ENCODE measurements around the gene CFAP74. TPM values are rescaled to one million over a fixed set of nuclear protein-coding genes. Genes with fewer than 3 reads are reported as not detected.

The CFAP74 gene
- total RNA-seq, 1 experiment from 2014 or later: not detected

- no TSS peak for BruUV-seq (replicated peaks)
- H3K27ac Mint-ChIP-seq (ENCODE audit: low read depth, unreplicated experiment): no peak overlapping the region
- no peak for TF ChIP-seq CTCF (IDR thresholded peaks at IDR 0.05; ENCODE audit: unreplicated experiment)
- intact Hi-C loops (cut with micrococcal nuclease): no loop called here
- ChIA-PET POLR2A (interaction anchor here (0.6 kb wide), 1 partner anchor 13 kb away, joined by 4 read pairs; no protein-coding TSS in a partner anchor), CTCF (interaction anchor here (0.9 to 1.3 kb wide), 4 partner anchors 8 to 128 kb away, joined by 3 to 7 read pairs (median 4); no protein-coding TSS in a partner anchor)
- no peak for DNase-seq (ENCODE audit: unreplicated experiment)
- no peaks in the 10 kb centered on the region for H3K9me3 Mint-ChIP-seq (ENCODE audit: unreplicated experiment)
- H3K36me3 Mint-ChIP-seq (ENCODE audit: insufficient read depth, unreplicated experiment): peaks cover 6% of the 10 kb centered on the region
- H3K4me3 Mint-ChIP-seq (ENCODE audit: unreplicated experiment): peak overlapping the region; percentile 21
- no peaks in the 10 kb centered on the region for H3K4me1 Mint-ChIP-seq (ENCODE audit: insufficient read depth, unreplicated experiment)
- no peaks in the 10 kb centered on the region for H3K27me3 Mint-ChIP-seq (ENCODE audit: insufficient read depth, unreplicated experiment)
Measured at GRCh38 chr1:1917304-1917976, 86.1 kb downstream of the CFAP74 start.

GRCh38 chr1:1916851-1917251 is 86.7 kb downstream of the CFAP74 start:
- POLR2A ChIA-PET: no interaction called here
- H3K4me3 Mint-ChIP-seq (ENCODE audit: unreplicated experiment): no peak overlapping the region
- no peaks in the 10 kb centered on the region for H3K27me3 Mint-ChIP-seq (ENCODE audit: insufficient read depth, unreplicated experiment)
- intact Hi-C loops (cut with micrococcal nuclease): no loop called here
- no peak overlapping the region for H3K27ac Mint-ChIP-seq (ENCODE audit: low read depth, unreplicated experiment)
- no TSS peak for BruUV-seq (replicated peaks)
- no peaks in the 10 kb centered on the region for H3K4me1 Mint-ChIP-seq (ENCODE audit: insufficient read depth, unreplicated experiment)
- H3K36me3 Mint-ChIP-seq (ENCODE audit: insufficient read depth, unreplicated experiment): peaks cover 6% of the 10 kb centered on the region
- H3K9me3 Mint-ChIP-seq (ENCODE audit: unreplicated experiment): no peaks in the 10 kb centered on the region
- DNase-seq (ENCODE audit: unreplicated experiment): no peak
- CTCF ChIA-PET: interaction anchor here (0.9 to 1.3 kb wide), 3 partner anchors 11 to 128 kb away, joined by 3 to 7 read pairs (median 4); no protein-coding TSS in a partner anchor
- no peak for TF ChIP-seq CTCF (IDR thresholded peaks at IDR 0.05; ENCODE audit: unreplicated experiment)

GRCh38 chr1:1915911-1916840 is 87.4 kb downstream of the CFAP74 start:
- H3K27me3 Mint-ChIP-seq (ENCODE audit: insufficient read depth, unreplicated experiment): no peaks in the 10 kb centered on the region
- CTCF ChIA-PET: interaction anchor here (0.9 to 1.5 kb wide), 3 partner anchors 10 to 129 kb away, joined by 3 to 5 read pairs (median 4); no protein-coding TSS in a partner anchor
- intact Hi-C loops (cut with micrococcal nuclease): no loop called here
- DNase-seq (ENCODE audit: unreplicated experiment): no peak
- H3K4me1 Mint-ChIP-seq (ENCODE audit: insufficient read depth, unreplicated experiment): no peaks in the 10 kb centered on the region
- no peak for TF ChIP-seq CTCF (IDR thresholded peaks at IDR 0.05; ENCODE audit: unreplicated experiment)
- POLR2A ChIA-PET: interaction anchor here (0.6 kb wide), 1 partner anchor 8 kb away, joined by 3 read pairs; no protein-coding TSS in a partner anchor
- no peak overlapping the region for H3K4me3 Mint-ChIP-seq (ENCODE audit: unreplicated experiment)
- H3K36me3 Mint-ChIP-seq (ENCODE audit: insufficient read depth, unreplicated experiment): peaks cover 6% of the 10 kb centered on the region
- H3K27ac Mint-ChIP-seq (ENCODE audit: low read depth, unreplicated experiment): no peak overlapping the region
- H3K9me3 Mint-ChIP-seq (ENCODE audit: unreplicated experiment): no peaks in the 10 kb centered on the region
- BruUV-seq (replicated peaks): no TSS peak

All from MCF 10A (cell line).